ENCODE measurements around the gene UQCRQ. TPM values are rescaled to one million over a fixed set of nuclear protein-coding genes. Genes with fewer than 3 reads are reported as not detected.

UQCRQ gene
- total and polyA plus RNA-seq, 9 donors: 91.4 to 231 (median 220) TPM

DNA sequence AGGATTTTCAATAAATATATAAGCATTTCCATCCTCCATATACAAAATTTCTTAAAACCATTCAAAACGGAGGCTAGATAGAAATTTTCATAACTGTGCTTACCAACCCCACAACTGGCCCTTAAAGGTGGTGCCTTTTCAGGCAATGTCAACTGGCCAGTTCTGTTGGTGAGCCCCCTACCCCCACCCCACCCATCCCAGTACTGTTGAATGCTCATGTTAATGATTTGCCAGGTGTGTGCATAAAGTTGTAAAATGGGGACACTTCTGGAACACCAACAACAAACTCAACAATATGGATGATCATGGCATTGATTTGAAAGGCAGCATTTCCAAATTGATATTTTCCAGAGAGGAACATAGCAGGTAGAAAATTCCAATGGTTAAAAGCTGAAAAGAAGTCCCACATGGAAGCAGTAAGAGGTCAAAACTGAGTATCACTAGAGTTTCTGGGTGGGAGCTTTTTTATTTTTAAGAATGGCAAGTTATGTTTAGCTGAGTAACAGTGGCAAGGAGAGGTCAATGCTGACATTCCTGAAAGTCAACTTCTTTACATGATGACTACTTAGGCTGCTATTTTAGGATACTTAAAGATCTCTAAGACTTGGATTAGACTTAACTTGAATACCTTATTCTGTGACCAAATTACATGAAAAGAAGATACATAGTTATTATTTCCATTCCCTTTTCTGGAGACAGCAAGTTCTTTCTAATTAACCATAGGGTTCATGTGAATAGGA, 9.7 kb downstream of the UQCRQ start:
- H3K4me1 ChIP-seq (ENCODE audit: insufficient read depth): no peaks in the 10 kb centered on the region
- no peaks in the 10 kb centered on the region for H3K27me3 ChIP-seq
- WGBS, 3 donors: 72 to 87% (median 79%) methylated on average over 1 of the region's 1 CpG
- H3K4me3 ChIP-seq: no peak overlapping the region
- no peak for DNase-seq
- intact Hi-C loops (cut with DNase I): no loop called here
- TF ChIP-seq, protein P1, sequence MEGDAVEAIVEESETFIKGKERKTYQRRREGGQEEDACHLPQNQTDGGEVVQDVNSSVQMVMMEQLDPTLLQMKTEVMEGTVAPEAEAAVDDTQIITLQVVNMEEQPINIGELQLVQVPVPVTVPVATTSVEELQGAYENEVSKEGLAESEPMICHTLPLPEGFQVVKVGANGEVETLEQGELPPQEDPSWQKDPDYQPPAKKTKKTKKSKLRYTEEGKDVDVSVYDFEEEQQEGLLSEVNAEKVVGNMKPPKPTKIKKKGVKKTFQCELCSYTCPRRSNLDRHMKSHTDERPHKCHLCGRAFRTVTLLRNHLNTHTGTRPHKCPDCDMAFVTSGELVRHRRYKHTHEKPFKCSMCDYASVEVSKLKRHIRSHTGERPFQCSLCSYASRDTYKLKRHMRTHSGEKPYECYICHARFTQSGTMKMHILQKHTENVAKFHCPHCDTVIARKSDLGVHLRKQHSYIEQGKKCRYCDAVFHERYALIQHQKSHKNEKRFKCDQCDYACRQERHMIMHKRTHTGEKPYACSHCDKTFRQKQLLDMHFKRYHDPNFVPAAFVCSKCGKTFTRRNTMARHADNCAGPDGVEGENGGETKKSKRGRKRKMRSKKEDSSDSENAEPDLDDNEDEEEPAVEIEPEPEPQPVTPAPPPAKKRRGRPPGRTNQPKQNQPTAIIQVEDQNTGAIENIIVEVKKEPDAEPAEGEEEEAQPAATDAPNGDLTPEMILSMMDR (IDR thresholded peaks at IDR 0.05): no peak
- TF ChIP-seq EP300 (IDR thresholded peaks at IDR 0.05) (no peak), POLR2A (IDR thresholded peaks at IDR 0.05) (no peak)
- no peaks in the 10 kb centered on the region for H3K9me3 ChIP-seq
- no peak overlapping the region for H3K27ac ChIP-seq
- H3K36me3 ChIP-seq: no peaks in the 10 kb centered on the region

DNA sequence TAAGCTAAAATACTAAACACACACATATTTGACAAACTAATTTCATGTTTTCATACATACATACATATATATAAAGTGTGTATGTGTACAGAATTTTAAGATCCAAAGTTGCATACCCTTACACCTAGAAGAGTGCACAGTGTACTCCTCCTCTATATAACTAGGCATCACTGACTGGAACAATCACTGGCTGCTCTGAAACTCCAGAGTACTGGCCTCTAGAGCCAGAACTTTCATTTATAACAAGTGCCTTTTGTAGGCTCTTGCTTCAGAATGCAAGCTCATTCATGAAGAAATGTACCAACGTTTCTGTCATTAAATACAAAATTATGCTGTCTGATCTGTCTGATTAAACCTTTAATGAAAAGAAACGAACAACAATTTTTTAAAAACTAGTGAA, 11.0 kb downstream of the UQCRQ start:
- H3K9me3 ChIP-seq: no peaks in the 10 kb centered on the region
- TF ChIP-seq, protein P1 (IDR thresholded peaks at IDR 0.05): no peak
- no peak for TF ChIP-seq EP300 (IDR thresholded peaks at IDR 0.05)
- no peak for TF ChIP-seq POLR2A (IDR thresholded peaks at IDR 0.05)
- H3K27ac ChIP-seq: no peak overlapping the region
- no peaks in the 10 kb centered on the region for H3K36me3 ChIP-seq
- DNase-seq: no peak
- 71 to 81% (median 76%) methylated on average over 2 of the region's 2 CpGs for WGBS, 3 donors
- no peak overlapping the region for H3K4me3 ChIP-seq
- no peaks in the 10 kb centered on the region for H3K27me3 ChIP-seq
- H3K4me1 ChIP-seq (ENCODE audit: insufficient read depth): no peaks in the 10 kb centered on the region
- intact Hi-C loops (cut with DNase I): no loop called here

DNA sequence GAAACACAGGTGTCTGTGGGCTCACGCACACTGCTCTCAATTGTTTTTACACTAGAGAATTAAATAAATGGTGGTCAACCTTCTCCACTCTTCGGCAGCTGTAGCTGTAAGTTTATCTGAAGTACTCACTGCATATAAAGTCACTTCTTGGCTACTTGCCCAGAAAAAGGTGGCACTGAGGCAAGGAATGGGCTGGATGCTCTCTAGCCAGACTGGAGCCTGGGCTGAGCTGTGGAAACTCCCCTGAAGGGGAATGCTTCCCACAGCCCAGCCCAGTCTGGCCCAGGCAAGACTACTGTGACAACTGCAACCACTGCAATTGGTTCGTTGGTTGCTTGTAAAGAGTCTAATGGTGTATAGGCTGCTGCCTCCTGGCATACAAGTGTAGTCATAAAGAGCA, 11.5 kb downstream of the UQCRQ start:
- Histone ChIP-seq H3K36me3 (no peaks in the 10 kb centered on the region), H3K9me3 (no peaks in the 10 kb centered on the region), H3K27ac (no peak overlapping the region), H3K4me3 (no peak overlapping the region), H3K27me3 (no peaks in the 10 kb centered on the region), H3K4me1 (ENCODE audit: insufficient read depth) (no peaks in the 10 kb centered on the region)
- WGBS, 3 donors: 62 to 67% (median 63%) methylated on average over 3 of the region's 3 CpGs
- TF ChIP-seq POLR2A (IDR thresholded peaks at IDR 0.05): no peak
- TF ChIP-seq EP300 (IDR thresholded peaks at IDR 0.05): no peak
- TF ChIP-seq, protein P1 (IDR thresholded peaks at IDR 0.05): no peak
- intact Hi-C loops (cut with DNase I): no loop called here
- no peak for DNase-seq

DNA sequence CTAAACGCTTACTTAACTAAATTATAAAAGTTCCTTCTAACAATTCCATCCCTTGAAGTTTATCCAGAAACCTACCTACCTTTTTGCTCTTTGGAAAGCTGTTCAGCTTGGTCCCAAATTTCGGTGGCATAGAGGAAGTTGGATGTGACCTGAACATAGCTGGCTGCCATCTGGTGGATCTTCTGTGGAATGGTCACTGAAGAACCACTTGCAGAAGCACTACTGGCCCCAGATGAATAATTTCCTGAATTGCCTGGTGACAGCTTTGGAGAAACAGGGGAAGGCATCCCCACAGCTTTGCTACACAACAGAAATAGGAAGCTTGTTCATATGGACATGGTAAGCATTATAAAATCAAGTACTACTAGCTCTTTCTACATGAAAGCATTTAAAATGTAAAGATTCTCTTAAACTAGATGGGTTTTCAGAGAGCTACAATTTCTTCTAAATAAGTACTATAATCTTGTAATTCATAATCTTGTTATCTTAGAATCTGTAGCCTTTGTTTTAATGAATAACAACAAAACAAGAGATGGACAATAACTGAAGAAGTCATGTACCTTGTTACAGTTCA, 16.9 kb downstream of the UQCRQ start:
- no peaks in the 10 kb centered on the region for H3K9me3 ChIP-seq
- DNase-seq: no peak
- intact Hi-C loops (cut with DNase I): no loop called here
- H3K36me3 ChIP-seq: no peaks in the 10 kb centered on the region
- TF ChIP-seq, protein P1 (IDR thresholded peaks at IDR 0.05): peak in 2 of 3 donors; percentile 26
- TF ChIP-seq EP300 (IDR thresholded peaks at IDR 0.05): no peak
- H3K4me3 ChIP-seq: no peak overlapping the region
- H3K4me1 ChIP-seq (ENCODE audit: insufficient read depth): no peaks in the 10 kb centered on the region
- no peaks in the 10 kb centered on the region for H3K27me3 ChIP-seq
- 26 to 38% (median 27%) methylated on average over 2 of the region's 2 CpGs for WGBS, 3 donors
- H3K27ac ChIP-seq: no peak overlapping the region

All from ovary (tissue), 9 donors.